Hematopoietic multipotent progenitor cell treated with erythropoietin and hydrocortisone succinate and interleukin-3 and kit ligand, for 6 days (in vitro differentiated cells): ENCODE results near the gene ZNF512.
"Not testable (repeated sequence)": the region's sequence is repeated elsewhere in the genome, so short reads cannot be mapped to it uniquely, and the experiment has no call there.

ENCODE experiments used
- DNase-seq: peaks from one replicate; pipeline ENCODE4 v3.0.0-alpha.2; 2015

Gene ZNF512

DNA sequence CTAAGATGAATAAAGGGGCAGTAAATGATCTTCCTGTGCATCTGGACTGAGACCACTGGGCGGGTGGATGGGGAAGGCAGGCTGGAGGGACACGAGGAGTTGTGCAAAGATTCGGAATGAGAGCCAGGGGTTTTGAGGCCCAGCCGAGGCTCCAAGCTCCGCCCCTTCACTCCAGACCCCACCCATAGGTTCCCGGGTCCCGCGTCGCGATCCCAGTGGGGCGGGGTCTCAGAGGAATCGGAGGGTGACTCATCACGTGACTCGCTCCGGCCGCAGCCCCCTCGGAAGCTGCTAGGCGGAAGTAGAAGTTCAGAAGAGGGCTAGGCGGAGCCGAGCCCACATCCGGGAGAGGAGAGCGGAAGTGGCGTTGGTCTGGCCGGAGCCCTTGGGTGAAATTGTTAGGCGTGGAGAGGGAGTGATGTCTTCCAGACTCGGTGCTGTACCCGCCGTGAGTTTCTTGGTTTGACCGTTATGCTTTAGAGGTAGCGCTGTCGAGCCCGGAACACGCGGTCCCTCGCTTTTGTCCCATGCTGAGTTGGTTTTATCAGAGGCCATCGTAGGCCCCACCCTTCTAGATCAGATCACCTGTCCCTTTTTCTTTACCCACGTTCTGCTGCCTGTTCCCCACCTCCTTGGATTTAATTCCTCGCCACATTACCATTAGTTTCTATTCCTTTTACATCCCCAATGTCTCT, at the start of gene ZNF512:
TSS of gene ZNF512 (plus strand) at position 348 of the 695 bp plus-strand sequence. CDS start at position 419, 71 bp downstream.
- peak; percentile 97 for DNase-seq

DNA sequence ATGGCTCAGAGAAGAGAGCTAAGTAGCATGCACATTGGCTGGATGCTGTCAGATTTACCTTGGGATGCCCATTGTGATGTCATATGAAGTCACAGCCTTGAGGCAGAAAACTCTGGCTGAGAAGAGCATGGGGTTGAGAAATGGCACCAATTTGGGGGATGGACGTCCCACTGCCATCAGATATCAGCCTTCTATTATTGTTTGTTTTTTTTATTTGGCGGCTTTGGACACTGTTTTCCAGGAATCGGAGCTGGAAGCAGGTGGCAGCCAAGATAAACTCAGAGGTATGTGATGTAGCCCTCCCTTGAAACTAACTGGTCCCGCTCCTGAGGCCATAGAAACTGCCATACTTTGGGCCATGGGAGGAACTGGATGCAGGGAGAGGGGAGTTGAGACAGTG, 45.6 kb upstream of the ZNF512 start:
- DNase-seq: no peak

GRCh38 chr2:27538839-27539450, 43.9 kb upstream of the ZNF512 start:
- not testable (repeated sequence) for DNase-seq

DNA sequence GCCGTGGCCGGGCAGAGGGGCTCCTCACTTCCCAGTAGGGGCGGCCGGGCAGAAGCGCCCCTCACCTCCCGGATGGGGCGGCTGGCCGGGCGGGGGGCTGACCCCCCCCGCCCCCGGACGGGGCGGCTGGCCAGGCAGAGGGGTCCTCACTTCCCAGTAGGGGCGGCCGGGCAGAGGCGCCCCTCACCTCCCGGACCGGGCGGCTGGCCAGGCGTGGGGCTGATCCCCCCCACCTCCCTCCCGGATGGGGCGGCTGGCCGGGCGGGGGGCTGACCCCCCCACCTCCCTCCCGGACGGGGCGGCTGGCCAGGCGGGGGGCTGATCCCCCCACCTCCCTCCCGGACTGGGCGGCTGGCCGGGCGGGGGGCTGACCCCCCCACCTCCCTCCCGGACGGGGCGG, 43.2 kb upstream of the ZNF512 start:
- not testable (repeated sequence) for DNase-seq

GRCh38 chr2:27544143-27544821, 38.6 kb upstream of the ZNF512 start:
- no peak for DNase-seq

DNA sequence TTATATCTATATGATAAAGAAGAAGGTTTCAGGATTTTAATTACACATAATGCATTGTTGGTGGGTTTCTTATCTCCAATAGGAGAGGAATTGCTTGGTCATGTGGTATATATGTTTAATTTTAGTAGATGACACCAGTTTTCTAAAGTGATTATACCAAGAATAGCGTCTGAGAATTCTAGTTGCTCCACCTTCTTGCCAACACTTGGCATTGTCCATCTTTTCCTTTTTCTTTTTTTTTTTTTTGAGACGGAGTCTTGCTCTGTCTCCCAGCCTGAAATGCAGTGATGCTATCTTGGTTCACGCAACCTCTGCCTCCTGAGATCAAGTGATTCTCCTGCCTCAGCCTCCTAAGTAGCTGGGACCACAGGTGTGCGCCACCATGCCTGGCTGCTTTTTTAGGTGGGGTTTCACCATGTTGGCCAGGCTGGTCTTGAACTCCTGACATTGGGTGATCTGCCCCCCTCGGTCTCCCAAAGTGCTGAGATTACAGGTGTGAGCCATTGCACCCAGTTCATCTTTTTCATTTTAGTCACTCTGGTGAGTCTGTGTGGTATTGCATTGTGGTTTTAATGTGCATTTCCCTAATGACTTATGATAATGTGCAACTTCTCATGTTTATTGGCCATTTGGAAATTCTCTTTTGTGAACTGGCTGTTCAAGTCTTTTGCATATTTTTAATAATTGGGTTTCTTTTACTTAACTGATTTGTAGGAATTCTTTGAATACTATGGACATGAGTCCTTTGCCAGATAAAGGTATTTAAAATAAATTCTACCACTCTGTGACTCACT, 37.3 kb upstream of the ZNF512 start:
- DNase-seq: no peak

DNA sequence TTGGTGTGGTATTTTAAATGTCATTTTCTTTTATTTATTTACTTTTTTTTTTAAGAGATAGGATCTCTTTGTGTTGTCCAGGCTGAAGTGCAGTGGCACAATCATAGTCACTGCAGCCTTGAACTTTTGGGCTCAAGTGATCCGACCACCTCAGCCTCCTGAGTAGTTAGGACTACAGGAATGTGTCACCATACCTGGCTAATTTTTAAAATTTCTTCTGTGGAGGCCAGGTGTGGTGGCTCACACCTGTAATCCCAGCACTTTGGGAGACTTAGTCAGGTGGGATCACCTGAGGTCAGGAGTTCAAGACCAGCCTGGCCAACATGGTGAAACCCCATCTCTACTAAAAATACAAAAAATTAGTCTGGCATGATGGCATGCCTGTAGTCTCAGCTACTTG, 33.5 kb upstream of the ZNF512 start:
- DNase-seq: no peak

DNA sequence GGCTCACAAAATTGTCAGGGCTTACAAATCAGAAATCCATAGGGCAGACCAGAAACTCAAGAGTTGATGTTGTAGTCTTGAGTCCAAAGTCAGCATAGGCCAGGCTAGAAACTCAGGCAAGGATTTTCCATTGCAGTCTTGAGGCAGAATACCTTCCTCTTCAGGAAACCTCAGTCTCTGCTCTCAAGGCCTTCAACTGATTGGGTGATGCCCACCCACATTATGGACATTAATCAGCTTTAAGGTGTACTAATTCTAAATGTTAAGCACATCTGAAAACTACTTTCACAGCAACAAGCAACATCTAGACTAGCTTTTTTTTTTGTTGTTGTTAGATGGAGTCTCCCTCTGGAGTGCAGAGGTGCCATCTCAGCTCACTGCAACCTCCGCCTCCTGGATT, 31.3 kb upstream of the ZNF512 start:
- DNase-seq: no peak

DNA sequence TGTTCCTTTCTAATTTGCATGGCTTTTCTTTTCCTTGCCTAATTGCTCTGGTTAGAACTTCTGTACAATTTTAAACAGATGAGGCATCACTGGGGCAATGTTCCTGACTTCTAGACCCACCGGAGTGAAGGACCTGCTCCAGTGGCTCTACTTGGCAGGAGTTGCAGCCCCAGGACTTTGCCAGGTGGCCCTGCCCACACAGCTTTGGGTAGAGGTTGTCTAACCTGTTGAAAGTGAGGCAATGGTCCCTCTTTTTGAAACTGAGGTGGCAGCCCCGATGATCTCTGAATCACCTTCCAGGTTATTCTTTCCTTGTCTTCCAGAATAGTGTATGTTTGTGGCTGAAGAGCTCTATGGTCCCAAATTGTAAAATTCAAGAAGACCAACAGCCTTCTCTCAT, 29.9 kb upstream of the ZNF512 start:
- DNase-seq: no peak

DNA sequence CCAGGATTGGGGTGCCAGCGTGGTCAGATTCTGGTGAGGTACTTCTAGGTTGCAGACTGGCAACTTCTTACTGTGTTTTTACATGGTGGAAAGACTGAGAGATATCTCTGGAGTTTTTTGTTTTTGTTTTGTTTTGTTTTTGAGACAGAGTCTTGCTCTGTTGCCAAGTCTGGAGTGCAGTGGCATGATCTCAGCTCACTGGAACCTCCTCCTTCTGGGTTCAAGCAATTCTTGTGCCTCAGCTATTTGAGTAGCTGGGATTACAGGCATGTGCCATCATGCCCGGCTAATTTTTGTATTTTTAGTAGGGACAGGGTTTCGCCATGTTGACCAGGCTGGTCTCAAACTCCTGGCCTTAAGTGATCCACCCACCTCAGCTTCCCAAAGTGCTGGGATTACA, 28.4 kb upstream of the ZNF512 start:
- not testable (repeated sequence) for DNase-seq

DNA sequence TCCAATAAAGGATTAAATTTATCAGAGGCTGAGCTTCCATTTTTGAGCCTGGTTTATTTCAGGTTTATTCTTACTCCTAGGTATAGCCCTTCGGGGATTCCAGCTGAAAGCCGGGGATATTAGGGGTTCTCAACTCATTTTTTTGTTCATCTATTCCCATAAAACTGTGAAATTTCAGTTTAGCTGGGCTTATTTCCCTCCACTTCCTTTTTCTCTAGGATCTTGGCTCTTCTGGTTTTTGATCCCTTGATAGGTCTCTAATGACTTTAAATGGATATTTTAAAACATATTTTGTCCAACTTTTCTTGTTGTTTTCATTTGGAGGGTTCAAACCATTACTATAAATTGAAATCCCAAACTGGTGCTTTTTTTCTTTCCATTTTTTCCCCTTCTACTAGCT, 23.6 kb upstream of the ZNF512 start:
- DNase-seq: no peak

DNA sequence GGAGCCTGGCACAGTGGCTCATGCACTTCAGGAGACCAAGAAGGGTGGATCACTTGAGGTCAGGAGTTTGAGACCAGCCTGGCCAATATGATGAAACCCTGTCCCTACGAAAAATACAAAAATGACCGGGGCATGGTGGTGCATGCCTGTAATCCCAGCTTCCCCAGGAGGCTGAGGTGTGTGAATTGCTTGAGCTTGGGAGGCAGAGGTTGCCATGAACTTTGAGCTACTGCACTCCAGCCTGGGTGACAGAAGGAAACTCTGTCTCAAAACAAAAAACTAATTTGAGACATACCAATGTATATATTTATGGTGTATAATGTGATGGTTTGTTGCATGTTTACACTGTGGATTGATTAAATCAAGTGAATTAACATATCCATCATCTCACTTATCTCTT, 21.8 kb upstream of the ZNF512 start:
- DNase-seq: no peak

DNA sequence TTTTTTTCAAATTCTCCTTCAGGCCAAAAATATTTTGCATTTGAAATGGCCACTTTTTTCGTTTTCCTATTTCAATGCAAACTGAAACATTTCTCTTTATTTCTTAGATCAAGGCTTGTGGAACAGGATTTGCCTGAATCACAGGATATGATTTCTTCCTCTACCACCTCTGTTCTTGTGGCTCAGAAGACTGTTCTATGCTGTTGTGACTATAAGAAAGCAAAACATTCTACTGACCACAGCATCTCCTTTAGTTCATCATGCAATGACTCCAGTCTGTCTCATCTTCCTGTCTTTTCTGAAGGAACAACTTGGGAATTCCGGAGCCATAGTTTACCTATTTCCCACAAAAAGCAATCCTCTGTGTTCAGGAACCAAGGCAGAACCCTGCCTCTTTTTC, 16.2 kb upstream of the ZNF512 start:
- DNase-seq: no peak

GRCh38 chr2:27569398-27569797, 13.4 kb upstream of the ZNF512 start:
- DNase-seq: no peak

DNA sequence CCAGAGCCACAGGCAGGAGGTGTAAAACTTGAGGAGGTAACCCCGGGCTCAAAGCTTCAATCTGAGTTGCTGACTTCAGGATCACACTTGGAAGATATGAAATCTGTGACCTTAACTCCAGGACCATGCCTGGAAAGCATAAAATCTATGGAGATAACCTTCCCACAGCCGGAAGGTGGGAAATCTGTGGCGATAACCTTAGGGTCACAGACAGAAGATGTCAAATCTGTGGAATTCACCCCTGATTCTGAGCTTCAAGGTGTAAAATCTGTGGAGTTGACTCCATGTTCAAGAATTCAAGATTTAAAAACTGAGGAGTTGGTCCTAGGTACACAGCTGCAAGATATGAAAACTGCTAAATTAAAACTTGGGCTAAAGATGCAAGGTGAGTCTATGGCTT, 11.6 kb upstream of the ZNF512 start:
- no peak for DNase-seq

- no peak for DNase-seq
Observed at GRCh38 chr2:27571681-27572080, 11.2 kb upstream of the ZNF512 start.

DNA sequence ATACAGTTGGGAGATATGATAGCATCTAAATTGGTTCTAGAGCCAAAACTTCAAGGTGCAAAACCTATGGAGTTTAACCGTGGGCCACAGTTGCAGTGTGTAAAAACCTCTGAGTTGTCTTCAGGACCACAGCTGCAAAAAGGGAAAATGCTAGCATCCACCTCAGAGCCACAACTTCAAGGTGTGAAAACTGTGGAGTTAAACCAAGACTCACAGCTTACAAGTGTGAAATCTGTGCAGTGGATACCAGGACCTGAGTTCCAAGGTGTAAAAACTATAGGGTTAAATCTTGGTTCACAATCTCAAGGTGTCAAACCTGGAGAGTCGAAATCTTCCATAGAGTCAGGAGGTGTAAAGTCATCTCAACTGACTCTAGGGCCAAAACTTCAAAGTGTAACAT, 10.4 kb upstream of the ZNF512 start:
- no peak for DNase-seq

DNA sequence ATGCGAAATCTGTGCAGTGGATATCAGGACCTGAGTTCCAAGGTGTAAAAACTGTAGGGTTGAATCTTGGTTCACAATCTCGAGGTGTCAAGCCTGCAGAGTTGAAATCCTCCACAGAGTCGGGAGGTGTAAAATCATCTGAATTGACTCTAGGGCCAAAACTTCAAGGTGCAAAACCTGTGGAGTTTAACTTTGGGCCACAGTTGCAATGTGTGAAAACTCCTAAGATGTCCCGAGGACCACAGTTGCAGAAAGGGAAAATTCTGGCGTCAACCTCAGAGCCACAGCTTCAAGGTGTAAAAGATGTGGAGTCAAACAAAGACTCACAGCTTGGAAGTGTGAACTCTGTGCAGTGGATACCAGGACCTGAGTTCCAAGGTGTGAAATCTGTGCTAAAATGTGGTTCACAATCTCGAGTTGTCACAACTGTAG, 9.8 kb upstream of the ZNF512 start:
- DNase-seq: no peak

DNA sequence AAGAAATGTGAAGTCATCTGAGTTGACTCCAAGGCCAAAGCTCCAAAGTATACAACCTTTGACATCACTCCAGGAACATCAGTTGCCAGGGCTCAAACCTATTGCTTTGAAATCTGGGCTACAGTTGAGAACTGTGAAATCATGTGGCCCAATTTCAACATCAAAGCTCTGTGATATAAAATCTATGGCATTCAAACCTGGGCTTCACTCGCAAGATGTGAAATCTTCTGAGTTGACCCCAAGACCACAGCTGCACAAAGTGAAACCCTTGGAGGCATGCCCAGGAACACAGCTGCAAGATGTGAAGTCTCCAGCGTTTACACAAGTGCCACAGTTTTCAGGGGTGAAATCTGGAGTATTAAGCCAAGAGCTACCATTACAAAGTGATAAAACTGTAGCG, 9.4 kb upstream of the ZNF512 start:
- DNase-seq: no peak

DNA sequence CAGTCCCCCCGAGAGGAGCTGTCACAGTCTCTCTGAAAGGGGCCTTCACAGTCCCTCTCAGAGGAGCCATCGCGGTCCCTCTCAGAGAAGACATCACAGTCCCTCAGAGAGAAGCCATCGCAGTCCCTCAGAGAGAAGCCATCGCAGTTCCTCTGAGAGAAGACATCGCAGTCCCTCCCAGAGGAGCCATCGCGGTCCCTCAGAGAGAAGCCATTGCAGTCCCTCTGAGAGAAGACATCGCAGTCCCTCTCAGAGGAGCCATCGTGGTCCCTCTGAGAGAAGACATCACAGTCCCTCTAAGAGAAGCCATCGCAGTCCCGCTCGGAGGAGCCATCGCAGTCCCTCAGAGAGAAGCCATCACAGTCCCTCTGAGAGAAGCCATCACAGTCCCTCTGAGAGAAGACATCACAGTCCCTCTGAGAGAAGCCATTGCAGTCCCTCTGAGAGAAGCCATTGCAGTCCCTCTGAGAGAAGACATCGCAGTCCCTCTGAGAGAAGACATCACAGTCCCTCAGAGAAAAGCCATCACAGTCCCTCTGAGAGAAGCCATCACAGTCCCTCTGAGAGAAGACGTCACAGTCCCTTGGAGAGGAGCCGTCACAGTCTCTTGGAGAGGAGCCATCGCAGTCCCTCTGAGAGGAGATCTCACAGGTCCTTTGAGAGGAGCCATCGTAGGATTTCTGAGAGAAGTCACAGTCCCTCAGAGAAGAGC, 1.3 kb upstream of the ZNF512 start:
- no peak for DNase-seq

DNA sequence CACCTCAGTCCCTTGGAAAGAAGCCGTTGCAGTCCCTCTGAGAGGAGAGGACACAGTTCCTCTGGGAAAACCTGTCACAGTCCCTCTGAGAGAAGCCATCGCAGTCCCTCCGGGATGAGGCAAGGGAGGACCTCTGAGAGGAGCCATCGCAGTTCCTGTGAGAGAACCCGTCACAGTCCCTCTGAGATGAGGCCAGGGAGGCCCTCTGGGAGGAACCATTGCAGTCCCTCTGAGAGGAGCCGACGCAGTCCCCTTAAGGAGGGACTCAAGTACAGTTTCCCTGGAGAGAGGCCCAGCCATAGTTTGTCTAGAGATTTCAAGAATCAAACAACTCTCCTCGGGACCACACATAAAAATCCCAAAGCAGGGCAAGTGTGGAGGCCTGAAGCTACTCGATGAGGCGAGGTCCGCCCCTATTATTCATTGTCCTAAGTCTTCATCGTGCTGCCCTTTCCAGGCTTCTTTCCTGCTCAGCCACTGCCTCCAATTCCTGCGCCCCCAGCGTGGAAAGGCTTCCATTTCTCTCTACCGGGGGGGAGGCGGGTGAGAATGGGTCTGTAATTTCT, 630 bp upstream of the ZNF512 start:
- peak; percentile 16 for DNase-seq

DNA sequence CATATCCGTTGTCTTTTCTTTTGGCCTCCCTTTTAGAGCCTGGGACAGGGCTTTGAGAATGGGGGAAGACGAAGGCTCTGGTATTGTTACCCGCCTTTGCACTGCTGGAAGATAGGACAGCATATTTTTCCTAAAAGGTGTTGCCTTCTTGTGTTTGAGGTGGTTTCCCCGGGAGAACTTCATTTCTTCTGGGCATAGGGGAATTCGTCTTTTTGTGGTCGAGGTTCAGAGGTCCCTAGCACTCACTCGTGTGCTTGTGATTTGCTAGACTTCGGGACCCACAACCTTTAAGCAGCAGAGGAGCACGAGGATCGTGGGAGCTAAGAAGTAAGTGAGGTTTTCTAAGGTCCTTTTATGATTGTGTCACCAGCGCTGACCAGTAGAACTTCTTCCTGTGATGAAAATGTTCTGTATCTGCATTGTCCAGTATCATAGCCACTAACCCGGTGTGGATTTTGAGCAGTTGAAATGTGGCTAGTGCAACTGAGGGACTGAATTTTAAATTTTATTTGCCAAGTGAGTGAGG, 611 bp downstream of the ZNF512 start:
- DNase-seq: peak; percentile 46
